ENCODE measurements around the gene CAMK2N1.

GRCh38 chr1:20493309-20493708 lies 7.3 kb upstream of the CAMK2N1 start:
- TF ChIP-seq CTCF (IDR thresholded peaks at IDR 0.05 in 4 of 5, conservative IDR thresholded peaks at IDR 0.05 in 1 of 5) = no peak
- TF ChIP-seq POLR2A (IDR thresholded peaks at IDR 0.05) = no peak
